SK-N-SH treated with all-trans-retinoic acid at 6 μM for 48 hours (cell line): Measurements from ENCODE around the gene CPHXL2.

Experiments
- ATAC-seq: fragments of 200-7000 bp; cut with Tn5 transposase; 3 replicates; pipeline ENCODE4 v1.9.1; 2020; ENCODE audit warnings: mild to moderate bottlenecking, moderate library complexity
- BACH2 ChIP-seq: fragments of 250-450 bp; sonication (Bioruptor Pico); IDR thresholded peaks from 2 replicates; pipeline ENCODE4 v1.9.0; 2021; ENCODE audit warnings: mild to moderate bottlenecking, borderline replicate concordance
- CSDC2 ChIP-seq: fragments of 250-450 bp; sonication (Bioruptor Pico); IDR thresholded peaks from 2 replicates; pipeline ENCODE4 v1.5.0; 2020; ENCODE audit warnings: mild to moderate bottlenecking, moderate library complexity
- CSRNP3 ChIP-seq: fragments of 250-450 bp; sonication (Bioruptor Pico); IDR thresholded peaks from 2 replicates; pipeline ENCODE4 v1.5.1; 2021; ENCODE audit warnings: mild to moderate bottlenecking, moderate library complexity
- ESRRG ChIP-seq: fragments of 250-450 bp; sonication (Bioruptor Pico); IDR thresholded peaks from 2 replicates; pipeline ENCODE4 v1.6.1; 2021; ENCODE audit warnings: mild to moderate bottlenecking
- GLIS3 ChIP-seq: fragments of 250-450 bp; sonication (Bioruptor Pico); IDR thresholded peaks from 2 replicates; pipeline ENCODE4 v1.5.0; 2020; ENCODE audit warnings: mild to moderate bottlenecking, moderate library complexity
- ISL1 ChIP-seq: fragments of 250-450 bp; sonication (Bioruptor Pico); IDR thresholded peaks from 2 replicates; pipeline ENCODE4 v2.1.2; 2022; ENCODE audit warnings: mild to moderate bottlenecking, moderate library complexity
- OSR1 ChIP-seq: fragments of 250-450 bp; sonication (Bioruptor Pico); IDR thresholded peaks from 2 replicates; pipeline ENCODE4 v1.8.0; 2022; ENCODE audit warnings: moderate library complexity, mild to moderate bottlenecking, inconsistent platforms
- PPARA ChIP-seq: fragments of 250-450 bp; sonication (Bioruptor Pico); IDR thresholded peaks from 2 replicates; pipeline ENCODE4 v1.5.0; 2020; ENCODE audit warnings: mild to moderate bottlenecking, borderline replicate concordance
- SNAI2 ChIP-seq: fragments of 250-450 bp; sonication (Bioruptor Pico); IDR thresholded peaks from 2 replicates; pipeline ENCODE4 v1.5.0; 2020; ENCODE audit warnings: mild to moderate bottlenecking, moderate library complexity
- TCF4 ChIP-seq: fragments of 250-450 bp; sonication (Bioruptor Pico); IDR thresholded peaks from 2 replicates; pipeline ENCODE4 v1.8.0; 2021; ENCODE audit warnings: mild to moderate bottlenecking, moderate library complexity, borderline replicate concordance
- TOX ChIP-seq: fragments of 250-450 bp; sonication (Bioruptor Pico); IDR thresholded peaks from 2 replicates; pipeline ENCODE4 v1.8.0; 2021; ENCODE audit warnings: mild to moderate bottlenecking, moderate library complexity, borderline replicate concordance
- ZFP3 ChIP-seq: fragments of 250-450 bp; sonication (Bioruptor Pico); IDR thresholded peaks from 2 replicates; pipeline ENCODE4 v1.5.0; 2020; ENCODE audit warnings: mild to moderate bottlenecking, moderate library complexity
- ZFP30 ChIP-seq: fragments of 450-650 bp; formaldehyde crosslinking; IDR thresholded peaks from 2 replicates; pipeline ENCODE4 v1.5.0; 2022; ENCODE audit warnings: mild to moderate bottlenecking, moderate library complexity
- ZNF565 ChIP-seq: fragments of 450-650 bp; formaldehyde crosslinking; conservative IDR thresholded peaks from 2 replicates; pipeline ENCODE4 v1.5.0; 2020; ENCODE audit warnings: low read depth, mild to moderate bottlenecking, moderate library complexity
- ZNF70 ChIP-seq: fragments of 450-650 bp; formaldehyde crosslinking; IDR thresholded peaks from 2 replicates; pipeline ENCODE4 v1.5.0; 2020; ENCODE audit warnings: mild to moderate bottlenecking, moderate library complexity
- ZNF8 ChIP-seq: fragments of 450-650 bp; formaldehyde crosslinking; IDR thresholded peaks from 2 replicates; pipeline ENCODE4 v1.5.0; 2020; ENCODE audit warnings: mild to moderate bottlenecking, moderate library complexity
- TF ChIP-seq, protein P1 (sequence below): fragments of 250-450 bp; sonication (Bioruptor Pico); IDR thresholded peaks from 2 replicates; pipeline ENCODE4 v1.8.0; 2021; ENCODE audit warnings: low read depth, mild to moderate bottlenecking, moderate library complexity, borderline replicate concordance
- TF ChIP-seq, protein P2 (sequence below): fragments of 250-450 bp; sonication (Bioruptor Pico); IDR thresholded peaks from 2 replicates; pipeline ENCODE4 v1.5.1; 2020; ENCODE audit warnings: low read depth, mild to moderate bottlenecking, moderate library complexity
- TF ChIP-seq, protein P3 (sequence below): fragments of 250-450 bp; sonication (Bioruptor Pico); IDR thresholded peaks from 2 replicates; pipeline ENCODE4 v1.5.0; 2020; ENCODE audit warnings: mild to moderate bottlenecking, moderate library complexity
- TF ChIP-seq, protein P4 (sequence below): fragments of 250-450 bp; sonication (Bioruptor Pico); IDR thresholded peaks from 2 replicates; pipeline ENCODE4 v1.8.0; 2020; ENCODE audit warnings: mild to moderate bottlenecking, moderate library complexity, borderline replicate concordance

The CPHXL2 gene

GRCh38 chr16:75714661-75715060 lies 37.9 kb upstream of the CPHXL2 start (continued):
- TF ChIP-seq CSRNP3 (CRISPR knock-in tag) (no peak), ISL1 (CRISPR knock-in tag) (no peak), OSR1 (no peak), CSDC2 (CRISPR knock-in tag) (no peak), ZNF8 (CRISPR knock-in tag) (no peak), ZFP30 (CRISPR knock-in tag) (no peak), ZNF70 (CRISPR knock-in tag) (no peak), BACH2 (no peak), TOX (CRISPR knock-in tag) (no peak), ESRRG (CRISPR knock-in tag) (no peak), ZFP3 (CRISPR knock-in tag) (no peak), ZNF565 (no peak)
- TF ChIP-seq, protein P1, sequence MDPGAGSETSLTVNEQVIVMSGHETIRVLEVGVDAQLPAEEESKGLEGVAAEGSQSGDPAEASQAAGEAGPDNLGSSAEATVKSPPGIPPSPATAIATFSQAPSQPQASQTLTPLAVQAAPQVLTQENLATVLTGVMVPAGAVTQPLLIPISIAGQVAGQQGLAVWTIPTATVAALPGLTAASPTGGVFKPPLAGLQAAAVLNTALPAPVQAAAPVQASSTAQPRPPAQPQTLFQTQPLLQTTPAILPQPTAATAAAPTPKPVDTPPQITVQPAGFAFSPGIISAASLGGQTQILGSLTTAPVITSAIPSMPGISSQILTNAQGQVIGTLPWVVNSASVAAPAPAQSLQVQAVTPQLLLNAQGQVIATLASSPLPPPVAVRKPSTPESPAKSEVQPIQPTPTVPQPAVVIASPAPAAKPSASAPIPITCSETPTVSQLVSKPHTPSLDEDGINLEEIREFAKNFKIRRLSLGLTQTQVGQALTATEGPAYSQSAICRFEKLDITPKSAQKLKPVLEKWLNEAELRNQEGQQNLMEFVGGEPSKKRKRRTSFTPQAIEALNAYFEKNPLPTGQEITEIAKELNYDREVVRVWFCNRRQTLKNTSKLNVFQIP (CRISPR knock-in tag): no peak
- TF ChIP-seq, protein P2, sequence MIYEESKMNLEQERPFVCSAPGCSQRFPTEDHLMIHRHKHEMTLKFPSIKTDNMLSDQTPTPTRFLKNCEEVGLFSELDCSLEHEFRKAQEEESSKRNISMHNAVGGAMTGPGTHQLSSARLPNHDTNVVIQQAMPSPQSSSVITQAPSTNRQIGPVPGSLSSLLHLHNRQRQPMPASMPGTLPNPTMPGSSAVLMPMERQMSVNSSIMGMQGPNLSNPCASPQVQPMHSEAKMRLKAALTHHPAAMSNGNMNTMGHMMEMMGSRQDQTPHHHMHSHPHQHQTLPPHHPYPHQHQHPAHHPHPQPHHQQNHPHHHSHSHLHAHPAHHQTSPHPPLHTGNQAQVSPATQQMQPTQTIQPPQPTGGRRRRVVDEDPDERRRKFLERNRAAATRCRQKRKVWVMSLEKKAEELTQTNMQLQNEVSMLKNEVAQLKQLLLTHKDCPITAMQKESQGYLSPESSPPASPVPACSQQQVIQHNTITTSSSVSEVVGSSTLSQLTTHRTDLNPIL (CRISPR knock-in tag): no peak

DNA sequence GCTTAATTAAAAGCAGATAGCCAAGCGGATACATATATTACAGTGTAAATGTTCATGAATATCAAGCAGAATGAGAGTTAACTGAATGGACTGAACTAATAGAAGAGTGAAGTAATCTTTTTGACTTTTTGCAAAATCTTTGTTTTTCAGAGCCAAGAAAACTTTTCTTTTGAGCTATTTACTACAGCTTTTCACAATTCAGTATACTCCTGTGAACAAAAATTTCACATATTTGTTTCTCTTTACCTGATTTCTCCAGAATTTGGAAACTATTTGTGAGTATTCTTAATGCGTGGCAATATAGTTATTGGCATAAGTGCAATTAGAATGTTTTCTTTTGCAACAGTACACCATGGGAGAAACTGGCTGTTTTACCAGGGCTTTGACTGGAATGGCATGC lies 33.5 kb upstream of the CPHXL2 start:
- ATAC-seq: no peak
- no peak for TF ChIP-seq ISL1 (CRISPR knock-in tag)
- TF ChIP-seq OSR1: no peak
- TF ChIP-seq ZNF565: no peak
- TF ChIP-seq, all 23 proteins: peak for 0

- TF ChIP-seq SNAI2 (CRISPR knock-in tag): no peak
- no peak for TF ChIP-seq ISL1 (CRISPR knock-in tag)
- TF ChIP-seq CSDC2 (CRISPR knock-in tag): no peak
- TF ChIP-seq PPARA (CRISPR knock-in tag): no peak
- TF ChIP-seq GLIS3 (CRISPR knock-in tag): no peak
- TF ChIP-seq ZNF8 (CRISPR knock-in tag): no peak
- no peak for TF ChIP-seq ZNF70 (CRISPR knock-in tag)
- TF ChIP-seq TOX (CRISPR knock-in tag): no peak
- TF ChIP-seq OSR1: no peak
- TF ChIP-seq TCF4 (CRISPR knock-in tag): no peak
- no peak for TF ChIP-seq ZNF565
- TF ChIP-seq, protein P1 (CRISPR knock-in tag): no peak
- TF ChIP-seq, protein P2 (CRISPR knock-in tag): no peak
- no peak for TF ChIP-seq ZFP3 (CRISPR knock-in tag)
- TF ChIP-seq, protein P3, sequence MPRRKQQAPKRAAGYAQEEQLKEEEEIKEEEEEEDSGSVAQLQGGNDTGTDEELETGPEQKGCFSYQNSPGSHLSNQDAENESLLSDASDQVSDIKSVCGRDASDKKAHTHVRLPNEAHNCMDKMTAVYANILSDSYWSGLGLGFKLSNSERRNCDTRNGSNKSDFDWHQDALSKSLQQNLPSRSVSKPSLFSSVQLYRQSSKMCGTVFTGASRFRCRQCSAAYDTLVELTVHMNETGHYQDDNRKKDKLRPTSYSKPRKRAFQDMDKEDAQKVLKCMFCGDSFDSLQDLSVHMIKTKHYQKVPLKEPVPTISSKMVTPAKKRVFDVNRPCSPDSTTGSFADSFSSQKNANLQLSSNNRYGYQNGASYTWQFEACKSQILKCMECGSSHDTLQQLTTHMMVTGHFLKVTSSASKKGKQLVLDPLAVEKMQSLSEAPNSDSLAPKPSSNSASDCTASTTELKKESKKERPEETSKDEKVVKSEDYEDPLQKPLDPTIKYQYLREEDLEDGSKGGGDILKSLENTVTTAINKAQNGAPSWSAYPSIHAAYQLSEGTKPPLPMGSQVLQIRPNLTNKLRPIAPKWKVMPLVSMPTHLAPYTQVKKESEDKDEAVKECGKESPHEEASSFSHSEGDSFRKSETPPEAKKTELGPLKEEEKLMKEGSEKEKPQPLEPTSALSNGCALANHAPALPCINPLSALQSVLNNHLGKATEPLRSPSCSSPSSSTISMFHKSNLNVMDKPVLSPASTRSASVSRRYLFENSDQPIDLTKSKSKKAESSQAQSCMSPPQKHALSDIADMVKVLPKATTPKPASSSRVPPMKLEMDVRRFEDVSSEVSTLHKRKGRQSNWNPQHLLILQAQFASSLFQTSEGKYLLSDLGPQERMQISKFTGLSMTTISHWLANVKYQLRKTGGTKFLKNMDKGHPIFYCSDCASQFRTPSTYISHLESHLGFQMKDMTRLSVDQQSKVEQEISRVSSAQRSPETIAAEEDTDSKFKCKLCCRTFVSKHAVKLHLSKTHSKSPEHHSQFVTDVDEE (CRISPR knock-in tag): no peak
- no peak for TF ChIP-seq CSRNP3 (CRISPR knock-in tag)
- TF ChIP-seq, protein P4, sequence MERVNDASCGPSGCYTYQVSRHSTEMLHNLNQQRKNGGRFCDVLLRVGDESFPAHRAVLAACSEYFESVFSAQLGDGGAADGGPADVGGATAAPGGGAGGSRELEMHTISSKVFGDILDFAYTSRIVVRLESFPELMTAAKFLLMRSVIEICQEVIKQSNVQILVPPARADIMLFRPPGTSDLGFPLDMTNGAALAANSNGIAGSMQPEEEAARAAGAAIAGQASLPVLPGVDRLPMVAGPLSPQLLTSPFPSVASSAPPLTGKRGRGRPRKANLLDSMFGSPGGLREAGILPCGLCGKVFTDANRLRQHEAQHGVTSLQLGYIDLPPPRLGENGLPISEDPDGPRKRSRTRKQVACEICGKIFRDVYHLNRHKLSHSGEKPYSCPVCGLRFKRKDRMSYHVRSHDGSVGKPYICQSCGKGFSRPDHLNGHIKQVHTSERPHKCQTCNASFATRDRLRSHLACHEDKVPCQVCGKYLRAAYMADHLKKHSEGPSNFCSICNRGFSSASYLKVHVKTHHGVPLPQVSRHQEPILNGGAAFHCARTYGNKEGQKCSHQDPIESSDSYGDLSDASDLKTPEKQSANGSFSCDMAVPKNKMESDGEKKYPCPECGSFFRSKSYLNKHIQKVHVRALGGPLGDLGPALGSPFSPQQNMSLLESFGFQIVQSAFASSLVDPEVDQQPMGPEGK (CRISPR knock-in tag): no peak
- TF ChIP-seq ZFP30 (CRISPR knock-in tag): no peak
- TF ChIP-seq BACH2: no peak
Measured at GRCh38 chr16:75703306-75703705, 26.5 kb upstream of the CPHXL2 start.

More at GRCh38 chr16:75703306-75703705, 26.5 kb upstream of the CPHXL2 start:
- no peak for ATAC-seq
